LNCaP clone FGC (cell line): Measurements from ENCODE around the gene CRIP1.

Source experiments
- DNase-seq: peaks from one replicate; pipeline ENCODE4 v3.0.0-alpha.2; 2011; ENCODE audit warnings: low read depth
- H3K4me3 ChIP-seq: 2 replicates; pipeline ENCODE4 v1.5.1; 2011; ENCODE audit warnings: mild to moderate bottlenecking, low read depth, low read length, control low read depth
- TF ChIP-seq, protein P1 (sequence below): IDR thresholded peaks from 2 replicates; pipeline ENCODE4 v1.5.1; 2012; ENCODE audit warnings: mild to moderate bottlenecking; ENCODE audit not compliant: control insufficient read depth, insufficient read depth; ENCODE audit errors: extremely low read depth

CRIP1 gene

GRCh38 chr14:105499256-105500035 lies 12.8 kb downstream of the CRIP1 start:
- H3K4me3 ChIP-seq = no peak overlapping the region
- TF ChIP-seq, protein P1, sequence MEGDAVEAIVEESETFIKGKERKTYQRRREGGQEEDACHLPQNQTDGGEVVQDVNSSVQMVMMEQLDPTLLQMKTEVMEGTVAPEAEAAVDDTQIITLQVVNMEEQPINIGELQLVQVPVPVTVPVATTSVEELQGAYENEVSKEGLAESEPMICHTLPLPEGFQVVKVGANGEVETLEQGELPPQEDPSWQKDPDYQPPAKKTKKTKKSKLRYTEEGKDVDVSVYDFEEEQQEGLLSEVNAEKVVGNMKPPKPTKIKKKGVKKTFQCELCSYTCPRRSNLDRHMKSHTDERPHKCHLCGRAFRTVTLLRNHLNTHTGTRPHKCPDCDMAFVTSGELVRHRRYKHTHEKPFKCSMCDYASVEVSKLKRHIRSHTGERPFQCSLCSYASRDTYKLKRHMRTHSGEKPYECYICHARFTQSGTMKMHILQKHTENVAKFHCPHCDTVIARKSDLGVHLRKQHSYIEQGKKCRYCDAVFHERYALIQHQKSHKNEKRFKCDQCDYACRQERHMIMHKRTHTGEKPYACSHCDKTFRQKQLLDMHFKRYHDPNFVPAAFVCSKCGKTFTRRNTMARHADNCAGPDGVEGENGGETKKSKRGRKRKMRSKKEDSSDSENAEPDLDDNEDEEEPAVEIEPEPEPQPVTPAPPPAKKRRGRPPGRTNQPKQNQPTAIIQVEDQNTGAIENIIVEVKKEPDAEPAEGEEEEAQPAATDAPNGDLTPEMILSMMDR = no peak
- DNase-seq = no peak

- no peak for DNase-seq
Measured at GRCh38 chr14:105500036-105500725, 13.5 kb downstream of the CRIP1 start.

GRCh38 chr14:105500726-105501101 lies 14.0 kb downstream of the CRIP1 start:
- no peak for DNase-seq
- TF ChIP-seq, protein P1 = no peak
- no peak overlapping the region for H3K4me3 ChIP-seq

More at GRCh38 chr14:105500036-105500725, 13.5 kb downstream of the CRIP1 start:
- no peak overlapping the region for H3K4me3 ChIP-seq
- TF ChIP-seq, protein P1 = no peak

GRCh38 chr14:105501504-105502291 lies 15.0 kb downstream of the CRIP1 start:
- TF ChIP-seq, protein P1 = no peak
- DNase-seq = no peak

DNA sequence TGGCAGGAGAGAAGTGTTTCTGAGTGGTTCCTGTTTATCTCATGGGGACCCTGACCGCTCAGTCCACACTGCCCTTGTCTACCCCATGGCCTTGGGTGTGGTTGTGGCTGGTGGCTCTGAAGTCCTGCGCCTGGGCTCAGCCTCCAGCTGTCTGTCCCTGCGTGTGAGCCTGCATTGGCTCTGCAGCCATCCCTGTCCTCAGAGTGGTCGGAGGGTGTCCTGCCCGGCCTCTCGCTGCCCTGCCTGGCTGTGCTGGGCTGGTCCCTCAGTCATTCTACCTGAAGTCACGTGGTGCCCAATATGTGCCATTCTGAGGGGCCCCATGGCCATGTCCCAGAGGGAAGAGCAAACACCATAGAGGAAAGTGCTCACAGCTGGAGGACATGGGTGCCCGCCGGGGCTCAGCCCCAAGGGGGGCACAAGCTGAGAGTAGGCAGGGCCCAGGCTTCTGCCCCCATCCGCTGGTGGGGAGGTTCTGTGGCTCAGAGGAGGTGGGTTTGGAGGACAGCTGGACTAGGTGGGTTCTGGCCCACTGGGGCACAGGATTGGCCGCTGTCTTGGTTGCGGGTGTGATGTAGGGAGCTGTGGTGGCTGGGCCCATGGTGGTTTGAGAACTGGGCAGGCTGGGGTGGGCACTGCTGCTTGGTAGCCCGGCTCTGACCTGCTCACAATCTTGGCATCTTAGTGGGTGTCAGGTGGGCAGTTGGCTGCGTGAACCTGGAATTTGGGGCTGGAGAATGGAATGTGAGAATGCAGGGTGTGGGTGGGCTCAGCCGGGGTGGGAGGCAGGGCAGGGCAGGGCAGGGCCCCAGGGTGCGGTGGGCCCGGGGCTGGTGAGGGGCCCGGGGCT lies 16.0 kb downstream of the CRIP1 start:
- no peak for DNase-seq
- TF ChIP-seq, protein P1 = no peak
- no peak overlapping the region for H3K4me3 ChIP-seq

More at GRCh38 chr14:105501504-105502291, 15.0 kb downstream of the CRIP1 start:
- H3K4me3 ChIP-seq = no peak overlapping the region

DNA sequence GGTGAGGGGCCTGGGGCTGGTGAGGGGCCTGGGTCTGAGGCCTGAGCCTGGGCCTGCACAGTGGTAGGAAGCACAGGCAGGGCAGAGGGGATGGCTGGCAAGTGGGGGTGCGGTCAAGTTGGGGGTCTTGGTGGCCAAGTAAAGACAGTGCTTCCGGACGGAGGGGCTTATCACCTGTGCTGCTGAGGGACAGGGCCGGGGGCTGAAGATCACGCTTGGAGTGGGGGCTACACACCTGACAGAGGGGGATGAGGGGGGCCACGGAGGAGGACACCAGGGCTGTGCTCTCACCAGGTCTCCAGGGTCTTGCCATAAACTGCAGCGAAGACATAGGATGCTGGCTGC lies 16.6 kb downstream of the CRIP1 start:
- H3K4me3 ChIP-seq = no peak overlapping the region
- TF ChIP-seq, protein P1 = no peak
- no peak for DNase-seq
